GM12878 (cell line): ENCODE results near the gene UNC45A. TPM values are rescaled to one million over a fixed set of nuclear protein-coding genes. Genes with fewer than 3 reads are reported as not detected.

Source experiments
- ATAC-seq: fragments of 200-7000 bp; cut with Tn5 transposase; 3 replicates; pipeline ENCODE4 v1.9.1; 2020; ENCODE audit warnings: mild to moderate bottlenecking, moderate library complexity
- BruUV-seq: library from RNA; stranded (reverse); fragments of 400-500 nt; replicated peaks from 2 replicates; lab custom pipeline; 2021; lab: Mats Ljungman, UMichigan
- CTCF ChIA-PET: fragments of 300-600 bp; sonication (Branson Sonifier 250); formaldehyde crosslinking; extraction: SDS; loops from one replicate; lab custom pipeline; 2021; ENCODE audit warnings: inconsistent platforms; lab: Yijun Ruan, JAX
- POLR2A ChIA-PET: fragments of 350-600 bp; formaldehyde crosslinking; extraction: SDS; loops from one replicate; lab custom pipeline; 2021; ENCODE audit warnings: inconsistent platforms; lab: Charles Lee
- RAD21 ChIA-PET: fragments of 300-600 bp; sonication (Branson Sonifier 250); formaldehyde crosslinking; loops from one replicate; lab custom pipeline; 2023; ENCODE audit warnings: antibody characterized with exemption; ENCODE audit not compliant: unreplicated experiment; lab: Charles Lee
- SMC1A ChIA-PET: fragments of 300-600 bp; sonication (Branson Sonifier 250); formaldehyde crosslinking; loops from one replicate; lab custom pipeline; 2023; ENCODE audit not compliant: unreplicated experiment, uncharacterized antibody; lab: Charles Lee
- DNase-seq: peaks from one replicate; pipeline ENCODE4 v3.0.0-alpha.2; 2011; ENCODE audit warnings: low read depth, low spot score
- FAIRE-seq: peaks from 3 replicates; lab custom pipeline; 2011; peaks lifted over from hg19 to GRCh38; lab: Jason Lieb, UNC
- H2AFZ ChIP-seq: 2 replicates; pipeline ENCODE4 v1.6.0; 2011; ENCODE audit warnings: low read depth, low read length, control low read depth; ENCODE audit not compliant: control insufficient read depth
- H3K27ac ChIP-seq: 2 replicates; pipeline ENCODE4 v1.5.1; 2011; ENCODE audit warnings: control low read depth; ENCODE audit not compliant: control insufficient read depth, insufficient read depth
- H3K27me3 ChIP-seq, 2 experiments: replicated peaks in 1 of 2; 2 replicates each; pipeline versions ENCODE4 v1.6.0 to v1.6.1; 2011; ENCODE audit warnings: low read length in 1 of 2; ENCODE audit not compliant: control insufficient read depth in 2 of 2, insufficient read depth in 2 of 2
- H3K36me3 ChIP-seq, 2 experiments: 2 replicates each; pipeline ENCODE4 v1.5.1; 2011; ENCODE audit warnings: low read length in 1 of 2; ENCODE audit not compliant: control insufficient read depth in 2 of 2, insufficient read depth in 2 of 2
- H3K4me1 ChIP-seq: 2 replicates; pipeline ENCODE4 v1.6.1; 2011; ENCODE audit warnings: mild to moderate bottlenecking, low read length, moderate library complexity, mixed read lengths; ENCODE audit not compliant: control insufficient read depth, insufficient read depth
- H3K4me2 ChIP-seq: 2 replicates; pipeline ENCODE4 v1.6.0; 2011; ENCODE audit warnings: control low read depth; ENCODE audit not compliant: control insufficient read depth, insufficient read depth
- H3K4me3 ChIP-seq: fragments of 200-600 bp; sonication (generic); 2 replicates; pipeline ENCODE4 v1.5.1; 2016
- H3K79me2 ChIP-seq: 2 replicates; pipeline ENCODE4 v1.6.0; 2011; ENCODE audit warnings: low read length; ENCODE audit not compliant: control insufficient read depth, insufficient read depth
- H3K9ac ChIP-seq: 2 replicates; pipeline ENCODE4 v1.8.0; 2011; ENCODE audit warnings: low read length, control low read depth, mixed read lengths; ENCODE audit not compliant: control insufficient read depth, insufficient read depth
- H3K9me3 ChIP-seq: replicated peaks from 3 replicates; pipeline ENCODE4 v1.5.1; 2011; ENCODE audit warnings: mild to moderate bottlenecking, low read length; ENCODE audit not compliant: control insufficient read depth, insufficient read depth
- H4K20me1 ChIP-seq: 2 replicates; pipeline ENCODE4 v1.6.0; 2011; ENCODE audit not compliant: control insufficient read depth, insufficient read depth
- BACH1 ChIP-seq: fragments of 450-650 bp; IDR thresholded peaks from 2 replicates; pipeline ENCODE4 v1.6.1; 2017; ENCODE audit warnings: mild to moderate bottlenecking, borderline replicate concordance
- CREB1 ChIP-seq: IDR thresholded peaks from 2 replicates; pipeline ENCODE4 v1.6.1; 2012; ENCODE audit warnings: low read depth, mild to moderate bottlenecking, inconsistent platforms
- E2F4 ChIP-seq: IDR thresholded peaks from 2 replicates; pipeline ENCODE4 v1.6.1; 2012; ENCODE audit warnings: low read depth, low read length, improper control_type of control experiment
- E2F8 ChIP-seq: fragments of 450-650 bp; IDR thresholded peaks from 2 replicates; pipeline ENCODE4 v1.6.1; 2018; ENCODE audit warnings: mild to moderate bottlenecking, low read depth, moderate library complexity; ENCODE audit not compliant: partially characterized antibody
- IRF4 ChIP-seq: IDR thresholded peaks from 2 replicates; pipeline ENCODE4 v1.6.1; 2011; ENCODE audit warnings: low read depth, low read length
- PAX8 ChIP-seq: fragments of 450-650 bp; IDR thresholded peaks from 2 replicates; pipeline ENCODE4 v1.6.1; 2017; ENCODE audit warnings: mild to moderate bottlenecking, moderate library complexity
- SMARCA5 ChIP-seq: fragments of 450-650 bp; IDR thresholded peaks from 2 replicates; pipeline ENCODE4 v1.6.1; 2017; ENCODE audit warnings: mild to moderate bottlenecking
- SMC3 ChIP-seq: IDR thresholded peaks from 2 replicates; pipeline ENCODE4 v1.6.1; 2011; ENCODE audit warnings: low read length, improper control_type of control experiment, borderline replicate concordance
- STAT1 ChIP-seq: fragments of 450-650 bp; conservative IDR thresholded peaks from 2 replicates; pipeline ENCODE4 v1.6.1; 2014; ENCODE audit warnings: antibody characterized with exemption, mild to moderate bottlenecking
- ZBTB11 ChIP-seq: fragments of 450-650 bp; formaldehyde crosslinking; IDR thresholded peaks from 2 replicates; pipeline ENCODE4 v1.5.0; 2022; ENCODE audit warnings: mild to moderate bottlenecking, missing genetic modification characterization
- ZNF24 ChIP-seq: fragments of 450-650 bp; IDR thresholded peaks from 2 replicates; pipeline ENCODE4 v1.6.1; 2017; ENCODE audit warnings: antibody characterized with exemption, mild to moderate bottlenecking
- ZNF592 ChIP-seq: fragments of 450-650 bp; IDR thresholded peaks from 2 replicates; pipeline ENCODE4 v1.6.1; 2017; ENCODE audit warnings: mild to moderate bottlenecking, moderate library complexity
- WGBS: methylation state at CpG from one replicate; pipeline ENCODE4 v1.1.6; 2016; ENCODE audit warnings: low lambda C conversion rate; ENCODE audit not compliant: insufficient replicate concordance, insufficient coverage; ENCODE audit errors: missing lambda C conversion rate; 5-methylcytosine and 5-hydroxymethylcytosine counted together
- in situ Hi-C: fragments of 300-500 bp; cut with MboI; formaldehyde crosslinking; loops from 9 replicates; pipeline ENCODE4 v1.14.3; 2018; ENCODE audit warnings: mixed read lengths
- intact Hi-C: fragments of 100-400 bp; cut with micrococcal nuclease; formaldehyde crosslinking; loops from one replicate; pipeline ENCODE4 v1.14.2; 2022; ENCODE audit not compliant: unreplicated experiment
- polyA plus RNA-seq, 11 experiments: library from polyadenylated mRNA; depleted of rRNA in 4 of 11; unstranded in 6 of 11; stranded (reverse) in 5 of 11; fragments of >200 nt; fragmentation: Nextera tagmentation in 4 of 11; fragmentation: Illumina TruSeq in 1 of 11; extraction: Ambion mirVana in 4 of 11; extraction: Trizol in 1 of 11; gene quantifications; 1 replicate in 1 of 11; 2 replicates in 10 of 11; pipeline versions ENCODE4 v1.2.1 to v1.2.3, GENCODE V29; 2011 to 2016; ENCODE audit warnings: inconsistent platforms in 2 of 11, missing spikeins in 2 of 11, low read depth in 1 of 11
- total RNA-seq, 4 experiments: library from RNA; depleted of rRNA in 3 of 4; stranded (reverse); fragments of >200 nt in 3 of 4; fragmentation: Illumina TruSeq in 1 of 4; extraction: Trizol in 1 of 4; gene quantifications; 2 replicates each; pipeline versions ENCODE4 v1.2.1 to v1.2.3, GENCODE V29; 2013 to 2021

Gene UNC45A
- total and polyA plus RNA-seq, 10 of the 15 experiments (the other 5 are each of a cell fraction or from before 2014, with no cell fraction given): 10.3 to 57.8 (median 40.5) TPM

GRCh38 chr15:90909976-90910375 lies 25.1 kb upstream of the UNC45A start:
- H3K27me3 ChIP-seq: no peaks in the 10 kb centered on the region
- no peak overlapping the region for H3K9ac ChIP-seq
- peaks cover 27 to 61% of the 10 kb centered on the region in 2 experiments for H3K36me3 ChIP-seq
- in situ Hi-C loops (no loop called here), intact Hi-C loops (no loop called here)
- H2AFZ ChIP-seq: no peak overlapping the region
- SMC1A ChIA-PET: no interaction called here
- H3K79me2 ChIP-seq: peaks cover 2% of the 10 kb centered on the region
- CTCF ChIA-PET: interaction anchor here (2.1 kb wide), 1 partner anchor 23 kb away, joined by 8 read pairs; the partner anchor contains the start of gene HDDC3
- POLR2A ChIA-PET: no interaction called here
- no peaks in the 10 kb centered on the region; the same call in 1 of the 2 replicates for H4K20me1 ChIP-seq
- no peak for DNase-seq
- ATAC-seq: no peak
- BruUV-seq: no TSS peak
- no peak overlapping the region for H3K4me3 ChIP-seq
- RAD21 ChIA-PET: no interaction called here
- no peak for FAIRE-seq
- H3K4me1 ChIP-seq: no peaks in the 10 kb centered on the region
- H3K27ac ChIP-seq: no peak overlapping the region
- H3K4me2 ChIP-seq: no peak overlapping the region
- WGBS: 95% methylated on average over 8 of the region's 8 CpGs
- H3K9me3 ChIP-seq: no peaks in the 10 kb centered on the region
- no peak for TF ChIP-seq BACH1
- TF ChIP-seq PAX8: no peak
- no peak for TF ChIP-seq E2F8
- no peak for TF ChIP-seq STAT1
- TF ChIP-seq SMC3: no peak
- TF ChIP-seq ZBTB11 (CRISPR knock-in tag): no peak
- no peak for TF ChIP-seq SMARCA5
- no peak for TF ChIP-seq ZNF24
- no peak for TF ChIP-seq E2F4
- TF ChIP-seq ZNF592: no peak
- no peak for TF ChIP-seq CREB1
- no peak for TF ChIP-seq IRF4
